WTC11 (cell line): ENCODE data around the gene CX3CL1. TPM values are rescaled to one million over a fixed set of nuclear protein-coding genes. Genes with fewer than 3 reads are reported as not detected.

Experiments
- ATAC-seq: fragments of 200-7000 bp; cut with Tn5 transposase; 2 replicates; pipeline ENCODE4 v1.10.0; 2021; ENCODE audit warnings: mild to moderate bottlenecking, moderate library complexity
- CTCF ChIA-PET: fragments of 300-600 bp; sonication (Branson Sonifier 250); formaldehyde crosslinking; loops from one replicate; lab custom pipeline; 2021; ENCODE audit warnings: antibody characterized with exemption; lab: Charles Lee
- POLR2A ChIA-PET: fragments of 350-600 bp; sonication (Branson Sonifier 250); formaldehyde crosslinking; loops from one replicate; lab custom pipeline; 2021; ENCODE audit warnings: antibody characterized with exemption; lab: Charles Lee
- DNase-seq: peaks from one replicate; pipeline ENCODE4 v3.0.0; 2021; ENCODE audit warnings: low spot score
- H3K27ac Mint-ChIP-seq: 2 replicates; pipeline ENCODE4 v1.8.0; 2021; ENCODE audit warnings: mixed read lengths
- H3K27me3 Mint-ChIP-seq: 2 replicates; pipeline ENCODE4 v1.8.0; 2021; ENCODE audit warnings: low read depth, mild to moderate bottlenecking, moderate library complexity, mixed read lengths
- H3K36me3 Mint-ChIP-seq: 2 replicates; pipeline ENCODE4 v1.8.0; 2021; ENCODE audit warnings: mixed read lengths
- H3K4me1 Mint-ChIP-seq: 2 replicates; pipeline ENCODE4 v1.8.0; 2022; ENCODE audit warnings: mixed read lengths
- H3K4me3 Mint-ChIP-seq: 2 replicates; pipeline ENCODE4 v1.8.0; 2021; ENCODE audit warnings: mild to moderate bottlenecking, moderate library complexity, mixed read lengths
- H3K9me3 Mint-ChIP-seq: 2 replicates; pipeline ENCODE4 v1.8.0; 2021; ENCODE audit warnings: mixed read lengths
- EMX1 ChIP-seq: fragments of 250-450 bp; sonication (Bioruptor Pico); IDR thresholded peaks from 2 replicates; pipeline ENCODE4 v1.8.0; 2021; ENCODE audit warnings: mild to moderate bottlenecking
- ERG ChIP-seq: fragments of 250-450 bp; sonication (Bioruptor Pico); IDR thresholded peaks from 2 replicates; pipeline ENCODE4 v1.8.0; 2021; ENCODE audit warnings: mild to moderate bottlenecking
- ESRRA ChIP-seq: sonication (generic); formaldehyde crosslinking; IDR thresholded peaks from 2 replicates; pipeline ENCODE4 v1.8.1; 2022; ENCODE audit warnings: mild to moderate bottlenecking, missing genetic modification reagents, borderline replicate concordance
- ETV6 ChIP-seq: sonication (generic); formaldehyde crosslinking; IDR thresholded peaks from 2 replicates; pipeline ENCODE4 v1.8.1; 2022; ENCODE audit warnings: mild to moderate bottlenecking, missing genetic modification reagents
- FOXJ3 ChIP-seq: sonication (generic); formaldehyde crosslinking; IDR thresholded peaks from 2 replicates; pipeline ENCODE4 v1.9.0; 2021; ENCODE audit warnings: missing genetic modification reagents, mild to moderate bottlenecking, borderline replicate concordance
- FOXK1 ChIP-seq: sonication (generic); formaldehyde crosslinking; IDR thresholded peaks from 2 replicates; pipeline ENCODE4 v1.8.0; 2022; ENCODE audit warnings: mild to moderate bottlenecking, moderate library complexity, missing genetic modification reagents
- GRHL2 ChIP-seq: fragments of 250-450 bp; sonication (Bioruptor Pico); IDR thresholded peaks from 2 replicates; pipeline ENCODE4 v1.8.0; 2022; ENCODE audit warnings: mild to moderate bottlenecking, moderate library complexity; ENCODE audit not compliant: insufficient replicate concordance, severe bottlenecking
- JUN ChIP-seq: sonication (generic); formaldehyde crosslinking; IDR thresholded peaks from 2 replicates; pipeline ENCODE4 v1.8.0; 2023; ENCODE audit warnings: mild to moderate bottlenecking, missing genetic modification reagents
- KAT7 ChIP-seq: sonication (generic); formaldehyde crosslinking; IDR thresholded peaks from 2 replicates; pipeline ENCODE4 v1.8.1; 2023; ENCODE audit warnings: missing genetic modification reagents, mild to moderate bottlenecking, borderline replicate concordance
- NFE2L1 ChIP-seq: sonication (generic); formaldehyde crosslinking; IDR thresholded peaks from 2 replicates; pipeline ENCODE4 v1.8.1; 2023; ENCODE audit warnings: missing genetic modification reagents
- NR1H2 ChIP-seq: sonication (generic); formaldehyde crosslinking; IDR thresholded peaks from 2 replicates; pipeline ENCODE4 v1.9.0; 2021; ENCODE audit warnings: mild to moderate bottlenecking, moderate library complexity, missing genetic modification reagents
- ZBTB21 ChIP-seq: sonication (generic); formaldehyde crosslinking; IDR thresholded peaks from 2 replicates; pipeline ENCODE4 v1.8.1; 2023; ENCODE audit warnings: mild to moderate bottlenecking, missing genetic modification reagents, borderline replicate concordance
- ZNF138 ChIP-seq: sonication (generic); formaldehyde crosslinking; conservative IDR thresholded peaks from 2 replicates; pipeline ENCODE4 v1.8.1; 2022; ENCODE audit warnings: mild to moderate bottlenecking, moderate library complexity, missing genetic modification reagents
- ZNF396 ChIP-seq: fragments of 250-450 bp; sonication (Bioruptor Pico); IDR thresholded peaks from 2 replicates; pipeline ENCODE4 v1.8.0; 2021; ENCODE audit warnings: mild to moderate bottlenecking, moderate library complexity, borderline replicate concordance
- total RNA-seq: library from RNA; stranded (reverse); gene quantifications from 3 replicates; pipeline ENCODE4 v1.2.3, GENCODE V29; 2021
- TF ChIP-seq, protein P1 (sequence below): fragments of 250-450 bp; sonication (Bioruptor Pico); IDR thresholded peaks from 2 replicates; pipeline ENCODE4 v2.1.2; 2022; ENCODE audit warnings: mild to moderate bottlenecking, moderate library complexity
- TF ChIP-seq, protein P2 (sequence below): sonication (generic); formaldehyde crosslinking; IDR thresholded peaks from 2 replicates; pipeline ENCODE4 v1.8.1; 2023; ENCODE audit warnings: mild to moderate bottlenecking, moderate library complexity, missing genetic modification reagents
- TF ChIP-seq, protein P3 (sequence below): sonication (generic); formaldehyde crosslinking; IDR thresholded peaks from 2 replicates; pipeline ENCODE4 v1.8.0; 2022; ENCODE audit warnings: mild to moderate bottlenecking, missing genetic modification reagents
- TF ChIP-seq, protein P4 (sequence below): sonication (generic); formaldehyde crosslinking; IDR thresholded peaks from 2 replicates; pipeline ENCODE4 v1.8.1; 2022; ENCODE audit warnings: mild to moderate bottlenecking, moderate library complexity, missing genetic modification reagents
- TF ChIP-seq, protein P5 (sequence below): sonication (generic); formaldehyde crosslinking; IDR thresholded peaks from 2 replicates; pipeline ENCODE4 v1.8.1; 2022; ENCODE audit warnings: low read depth, mild to moderate bottlenecking, moderate library complexity, missing genetic modification reagents, borderline replicate concordance
- TF ChIP-seq, protein P6 (sequence below): sonication (generic); formaldehyde crosslinking; IDR thresholded peaks from 2 replicates; pipeline ENCODE4 v1.8.1; 2022; ENCODE audit warnings: missing genetic modification reagents, borderline replicate concordance
- TF ChIP-seq, protein P7 (sequence below): sonication (generic); formaldehyde crosslinking; IDR thresholded peaks from 2 replicates; pipeline ENCODE4 v1.8.1; 2023; ENCODE audit warnings: mild to moderate bottlenecking, missing genetic modification reagents, borderline replicate concordance

Gene CX3CL1
- total RNA-seq, 1 experiment from 2014 or later = 1.2 TPM

- ChIA-PET POLR2A (interaction anchor here (0.6 kb wide), 1 partner anchor 189 kb away, joined by 4 read pairs; no protein-coding TSS in a partner anchor), CTCF (no interaction called here)
- Mint-ChIP-seq H3K27me3 (no peaks in the 10 kb centered on the region), H3K9me3 (no peaks in the 10 kb centered on the region), H3K36me3 (peaks cover 76% of the 10 kb centered on the region), H3K4me3 (no peak overlapping the region)
- TF ChIP-seq ETV6 (no peak), NFE2L1 (CRISPR knock-in tag) (no peak), JUN (no peak), ZBTB21 (CRISPR knock-in tag) (no peak), NR1H2 (no peak)
- TF ChIP-seq, protein P1, sequence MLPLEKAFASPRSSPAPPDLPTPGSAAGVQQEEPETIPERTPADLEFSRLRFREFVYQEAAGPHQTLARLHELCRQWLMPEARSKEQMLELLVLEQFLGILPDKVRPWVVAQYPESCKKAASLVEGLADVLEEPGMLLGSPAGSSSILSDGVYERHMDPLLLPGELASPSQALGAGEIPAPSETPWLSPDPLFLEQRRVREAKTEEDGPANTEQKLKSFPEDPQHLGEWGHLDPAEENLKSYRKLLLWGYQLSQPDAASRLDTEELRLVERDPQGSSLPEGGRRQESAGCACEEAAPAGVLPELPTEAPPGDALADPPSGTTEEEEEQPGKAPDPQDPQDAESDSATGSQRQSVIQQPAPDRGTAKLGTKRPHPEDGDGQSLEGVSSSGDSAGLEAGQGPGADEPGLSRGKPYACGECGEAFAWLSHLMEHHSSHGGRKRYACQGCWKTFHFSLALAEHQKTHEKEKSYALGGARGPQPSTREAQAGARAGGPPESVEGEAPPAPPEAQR = no peak
- TF ChIP-seq, protein P2, sequence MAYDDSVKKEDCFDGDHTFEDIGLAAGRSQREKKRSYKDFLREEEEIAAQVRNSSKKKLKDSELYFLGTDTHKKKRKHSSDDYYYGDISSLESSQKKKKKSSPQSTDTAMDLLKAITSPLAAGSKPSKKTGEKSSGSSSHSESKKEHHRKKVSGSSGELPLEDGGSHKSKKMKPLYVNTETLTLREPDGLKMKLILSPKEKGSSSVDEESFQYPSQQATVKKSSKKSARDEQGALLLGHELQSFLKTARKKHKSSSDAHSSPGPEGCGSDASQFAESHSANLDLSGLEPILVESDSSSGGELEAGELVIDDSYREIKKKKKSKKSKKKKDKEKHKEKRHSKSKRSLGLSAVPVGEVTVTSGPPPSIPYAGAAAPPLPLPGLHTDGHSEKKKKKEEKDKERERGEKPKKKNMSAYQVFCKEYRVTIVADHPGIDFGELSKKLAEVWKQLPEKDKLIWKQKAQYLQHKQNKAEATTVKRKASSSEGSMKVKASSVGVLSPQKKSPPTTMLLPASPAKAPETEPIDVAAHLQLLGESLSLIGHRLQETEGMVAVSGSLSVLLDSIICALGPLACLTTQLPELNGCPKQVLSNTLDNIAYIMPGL (CRISPR knock-in tag) = no peak
- TF ChIP-seq, protein P3, sequence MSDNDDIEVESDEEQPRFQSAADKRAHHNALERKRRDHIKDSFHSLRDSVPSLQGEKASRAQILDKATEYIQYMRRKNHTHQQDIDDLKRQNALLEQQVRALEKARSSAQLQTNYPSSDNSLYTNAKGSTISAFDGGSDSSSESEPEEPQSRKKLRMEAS (CRISPR knock-in tag) = no peak
- TF ChIP-seq, all 79 proteins: peak for 0
- Mint-ChIP-seq H3K4me1 (no peaks in the 10 kb centered on the region), H3K27ac (no peak overlapping the region)
- no peak for ATAC-seq
- DNase-seq = no peak
Observed at GRCh38 chr16:57432505-57432904, 60.2 kb downstream of the CX3CL1 start.

DNA sequence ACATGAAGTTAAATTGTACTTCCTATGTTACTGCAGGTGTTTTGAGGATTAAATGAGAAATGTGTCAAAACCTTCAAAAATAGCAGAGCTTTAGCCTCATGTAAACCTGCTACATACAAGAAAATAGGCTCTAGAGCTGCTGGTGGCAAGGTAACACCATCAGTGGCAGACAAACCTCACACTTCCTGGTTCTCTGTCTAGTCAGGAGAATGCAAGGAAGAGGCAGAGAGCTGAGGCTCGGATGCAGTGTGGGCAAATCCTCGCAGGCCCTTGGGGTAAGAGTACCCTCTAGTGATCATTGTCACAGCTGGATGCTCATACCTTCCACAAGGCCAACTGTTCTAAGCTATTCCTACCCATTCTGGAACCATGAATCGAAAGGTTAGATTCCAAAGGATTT, 60.7 kb downstream of the CX3CL1 start:
- Mint-ChIP-seq H3K9me3 (no peaks in the 10 kb centered on the region), H3K4me3 (no peak overlapping the region), H3K4me1 (no peaks in the 10 kb centered on the region), H3K27ac (no peak overlapping the region), H3K27me3 (no peaks in the 10 kb centered on the region), H3K36me3 (peaks cover 75% of the 10 kb centered on the region)
- DNase-seq (no peak), ATAC-seq (no peak)
- CTCF ChIA-PET = no interaction called here
- POLR2A ChIA-PET = interaction anchor here (0.6 kb wide), 1 partner anchor 189 kb away, joined by 4 read pairs; no protein-coding TSS in a partner anchor
- no peak for TF ChIP-seq KAT7 (CRISPR knock-in tag)
- TF ChIP-seq ZNF396 (CRISPR knock-in tag) = no peak
- TF ChIP-seq, protein P4, sequence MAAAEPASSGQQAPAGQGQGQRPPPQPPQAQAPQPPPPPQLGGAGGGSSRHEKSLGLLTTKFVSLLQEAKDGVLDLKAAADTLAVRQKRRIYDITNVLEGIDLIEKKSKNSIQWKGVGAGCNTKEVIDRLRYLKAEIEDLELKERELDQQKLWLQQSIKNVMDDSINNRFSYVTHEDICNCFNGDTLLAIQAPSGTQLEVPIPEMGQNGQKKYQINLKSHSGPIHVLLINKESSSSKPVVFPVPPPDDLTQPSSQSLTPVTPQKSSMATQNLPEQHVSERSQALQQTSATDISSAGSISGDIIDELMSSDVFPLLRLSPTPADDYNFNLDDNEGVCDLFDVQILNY (CRISPR knock-in tag) = no peak
- no peak for TF ChIP-seq FOXJ3 (CRISPR knock-in tag)
- no peak for TF ChIP-seq GRHL2 (CRISPR knock-in tag)
- TF ChIP-seq ZNF138 = no peak
- TF ChIP-seq, protein P5, sequence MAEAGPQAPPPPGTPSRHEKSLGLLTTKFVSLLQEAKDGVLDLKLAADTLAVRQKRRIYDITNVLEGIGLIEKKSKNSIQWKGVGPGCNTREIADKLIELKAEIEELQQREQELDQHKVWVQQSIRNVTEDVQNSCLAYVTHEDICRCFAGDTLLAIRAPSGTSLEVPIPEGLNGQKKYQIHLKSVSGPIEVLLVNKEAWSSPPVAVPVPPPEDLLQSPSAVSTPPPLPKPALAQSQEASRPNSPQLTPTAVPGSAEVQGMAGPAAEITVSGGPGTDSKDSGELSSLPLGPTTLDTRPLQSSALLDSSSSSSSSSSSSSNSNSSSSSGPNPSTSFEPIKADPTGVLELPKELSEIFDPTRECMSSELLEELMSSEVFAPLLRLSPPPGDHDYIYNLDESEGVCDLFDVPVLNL (CRISPR knock-in tag) = no peak
- TF ChIP-seq, protein P1 = no peak
- no peak for TF ChIP-seq EMX1
- TF ChIP-seq FOXK1 (CRISPR knock-in tag) = no peak
- no peak for TF ChIP-seq ERG
- TF ChIP-seq, protein P6, sequence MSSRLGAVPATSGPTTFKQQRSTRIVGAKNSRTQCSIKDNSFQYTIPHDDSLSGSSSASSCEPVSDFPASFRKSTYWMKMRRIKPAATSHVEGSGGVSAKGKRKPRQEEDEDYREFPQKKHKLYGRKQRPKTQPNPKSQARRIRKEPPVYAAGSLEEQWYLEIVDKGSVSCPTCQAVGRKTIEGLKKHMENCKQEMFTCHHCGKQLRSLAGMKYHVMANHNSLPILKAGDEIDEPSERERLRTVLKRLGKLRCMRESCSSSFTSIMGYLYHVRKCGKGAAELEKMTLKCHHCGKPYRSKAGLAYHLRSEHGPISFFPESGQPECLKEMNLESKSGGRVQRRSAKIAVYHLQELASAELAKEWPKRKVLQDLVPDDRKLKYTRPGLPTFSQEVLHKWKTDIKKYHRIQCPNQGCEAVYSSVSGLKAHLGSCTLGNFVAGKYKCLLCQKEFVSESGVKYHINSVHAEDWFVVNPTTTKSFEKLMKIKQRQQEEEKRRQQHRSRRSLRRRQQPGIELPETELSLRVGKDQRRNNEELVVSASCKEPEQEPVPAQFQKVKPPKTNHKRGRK (CRISPR knock-in tag) = no peak
- TF ChIP-seq ESRRA (CRISPR knock-in tag) = no peak
- TF ChIP-seq, protein P7, sequence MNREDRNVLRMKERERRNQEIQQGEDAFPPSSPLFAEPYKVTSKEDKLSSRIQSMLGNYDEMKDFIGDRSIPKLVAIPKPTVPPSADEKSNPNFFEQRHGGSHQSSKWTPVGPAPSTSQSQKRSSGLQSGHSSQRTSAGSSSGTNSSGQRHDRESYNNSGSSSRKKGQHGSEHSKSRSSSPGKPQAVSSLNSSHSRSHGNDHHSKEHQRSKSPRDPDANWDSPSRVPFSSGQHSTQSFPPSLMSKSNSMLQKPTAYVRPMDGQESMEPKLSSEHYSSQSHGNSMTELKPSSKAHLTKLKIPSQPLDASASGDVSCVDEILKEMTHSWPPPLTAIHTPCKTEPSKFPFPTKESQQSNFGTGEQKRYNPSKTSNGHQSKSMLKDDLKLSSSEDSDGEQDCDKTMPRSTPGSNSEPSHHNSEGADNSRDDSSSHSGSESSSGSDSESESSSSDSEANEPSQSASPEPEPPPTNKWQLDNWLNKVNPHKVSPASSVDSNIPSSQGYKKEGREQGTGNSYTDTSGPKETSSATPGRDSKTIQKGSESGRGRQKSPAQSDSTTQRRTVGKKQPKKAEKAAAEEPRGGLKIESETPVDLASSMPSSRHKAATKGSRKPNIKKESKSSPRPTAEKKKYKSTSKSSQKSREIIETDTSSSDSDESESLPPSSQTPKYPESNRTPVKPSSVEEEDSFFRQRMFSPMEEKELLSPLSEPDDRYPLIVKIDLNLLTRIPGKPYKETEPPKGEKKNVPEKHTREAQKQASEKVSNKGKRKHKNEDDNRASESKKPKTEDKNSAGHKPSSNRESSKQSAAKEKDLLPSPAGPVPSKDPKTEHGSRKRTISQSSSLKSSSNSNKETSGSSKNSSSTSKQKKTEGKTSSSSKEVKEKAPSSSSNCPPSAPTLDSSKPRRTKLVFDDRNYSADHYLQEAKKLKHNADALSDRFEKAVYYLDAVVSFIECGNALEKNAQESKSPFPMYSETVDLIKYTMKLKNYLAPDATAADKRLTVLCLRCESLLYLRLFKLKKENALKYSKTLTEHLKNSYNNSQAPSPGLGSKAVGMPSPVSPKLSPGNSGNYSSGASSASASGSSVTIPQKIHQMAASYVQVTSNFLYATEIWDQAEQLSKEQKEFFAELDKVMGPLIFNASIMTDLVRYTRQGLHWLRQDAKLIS (CRISPR knock-in tag) = no peak
- no peak for TF ChIP-seq ZBTB21 (CRISPR knock-in tag)
